Hepatocyte (in vitro differentiated cells): ENCODE results near the gene CCT6B.

Experiments
- CTCF ChIP-seq: fragments of 200-600 bp; sonication (generic); IDR thresholded peaks from 2 replicates; pipeline ENCODE4 v1.5.1; 2016; ENCODE audit warnings: antibody characterized with exemption, mild to moderate bottlenecking; ENCODE audit not compliant: poor library complexity
- EZH2 ChIP-seq: fragments of 200-600 bp; sonication (generic); IDR thresholded peaks from 2 replicates; pipeline ENCODE4 v1.6.1; 2016; ENCODE audit warnings: antibody characterized with exemption, mild to moderate bottlenecking, borderline replicate concordance

GRCh38 chr17:34886831-34887230 lies 74.4 kb downstream of the CCT6B start:
- TF ChIP-seq CTCF (no peak), EZH2 (no peak)
